HG03432 (cell line): ENCODE data around the gene MTOR.
"Not testable (repeated sequence)": the region's sequence is repeated elsewhere in the genome, so short reads cannot be mapped to it uniquely, and the experiment has no call there.

ENCODE experiments used
- ATAC-seq: cut with Tn5 transposase; IDR thresholded peaks from one replicate; pipeline ENCODE4 v1.9.1; 2021; ENCODE audit warnings: mild to moderate bottlenecking, moderate library complexity; ENCODE audit not compliant: unreplicated experiment

Gene MTOR

GRCh38 chr1:11187000-11187399 lies 75.4 kb downstream of the MTOR start:
- ATAC-seq = no peak

GRCh38 chr1:11184973-11185372 lies 77.4 kb downstream of the MTOR start:
- no peak for ATAC-seq

GRCh38 chr1:11182884-11183283 lies 79.5 kb downstream of the MTOR start:
- no peak for ATAC-seq

- ATAC-seq = no peak
These were observed 82.0 kb downstream of the MTOR start for GRCh38 chr1:11180342-11180744.

- ATAC-seq = not testable (repeated sequence)
These were observed 82.6 kb downstream of the MTOR start for GRCh38 chr1:11179749-11180148.

- no peak for ATAC-seq
These were observed 83.2 kb downstream of the MTOR start for GRCh38 chr1:11179125-11179524.

- no peak for ATAC-seq
These were observed 84.0 kb downstream of the MTOR start for GRCh38 chr1:11178021-11179015.

GRCh38 chr1:11176081-11176706 lies 86.2 kb downstream of the MTOR start:
- no peak for ATAC-seq

- ATAC-seq = no peak
These were observed 86.9 kb downstream of the MTOR start for GRCh38 chr1:11175461-11175860.

GRCh38 chr1:11174261-11174942 lies 87.9 kb downstream of the MTOR start:
- no peak for ATAC-seq

- ATAC-seq = no peak
These were observed 92.2 kb downstream of the MTOR start for GRCh38 chr1:11170102-11170501.

- no peak for ATAC-seq
These were observed 93.1 kb downstream of the MTOR start for GRCh38 chr1:11169202-11169601.

GRCh38 chr1:11168731-11169130 lies 93.6 kb downstream of the MTOR start:
- no peak for ATAC-seq

- not testable (repeated sequence) for ATAC-seq
These were observed 95.6 kb downstream of the MTOR start for GRCh38 chr1:11166744-11167143.

GRCh38 chr1:11162752-11163151 lies 99.6 kb downstream of the MTOR start:
- ATAC-seq = not testable (repeated sequence)

- no peak for ATAC-seq
These were observed 103.5 kb downstream of the MTOR start for GRCh38 chr1:11158720-11159321.

GRCh38 chr1:11158291-11158690 lies 104.1 kb downstream of the MTOR start:
- ATAC-seq = no peak

GRCh38 chr1:11157867-11158266 lies 104.5 kb downstream of the MTOR start:
- no peak for ATAC-seq

GRCh38 chr1:11157394-11157793 lies 105.0 kb downstream of the MTOR start:
- no peak for ATAC-seq

- no peak for ATAC-seq
These were observed 105.4 kb downstream of the MTOR start for GRCh38 chr1:11156963-11157362.

GRCh38 chr1:11156441-11156840 lies 105.9 kb downstream of the MTOR start:
- ATAC-seq = no peak
